ENCODE results near the gene GAS6.

DNA sequence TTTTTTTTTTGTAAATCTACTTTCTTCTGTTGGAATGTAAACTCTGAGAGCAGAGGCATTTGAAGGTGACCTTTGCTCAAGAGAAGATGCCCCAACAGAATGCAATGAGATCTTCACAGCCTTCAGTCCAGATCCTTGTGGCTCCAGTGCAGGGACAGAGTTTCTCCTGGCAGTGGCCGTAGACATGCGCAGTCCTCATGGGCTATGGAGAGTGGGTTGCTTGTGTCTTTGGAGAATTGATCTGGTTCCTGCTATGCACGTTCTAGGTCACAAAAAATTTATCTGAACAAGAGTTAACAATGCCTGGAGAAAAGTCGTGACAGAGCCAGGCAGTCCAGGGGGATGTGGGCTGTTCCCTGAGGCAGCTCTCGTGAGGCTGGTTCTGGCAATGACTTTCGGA is 74.7 kb downstream of the GAS6 start:
- TF ChIP-seq, protein P1, sequence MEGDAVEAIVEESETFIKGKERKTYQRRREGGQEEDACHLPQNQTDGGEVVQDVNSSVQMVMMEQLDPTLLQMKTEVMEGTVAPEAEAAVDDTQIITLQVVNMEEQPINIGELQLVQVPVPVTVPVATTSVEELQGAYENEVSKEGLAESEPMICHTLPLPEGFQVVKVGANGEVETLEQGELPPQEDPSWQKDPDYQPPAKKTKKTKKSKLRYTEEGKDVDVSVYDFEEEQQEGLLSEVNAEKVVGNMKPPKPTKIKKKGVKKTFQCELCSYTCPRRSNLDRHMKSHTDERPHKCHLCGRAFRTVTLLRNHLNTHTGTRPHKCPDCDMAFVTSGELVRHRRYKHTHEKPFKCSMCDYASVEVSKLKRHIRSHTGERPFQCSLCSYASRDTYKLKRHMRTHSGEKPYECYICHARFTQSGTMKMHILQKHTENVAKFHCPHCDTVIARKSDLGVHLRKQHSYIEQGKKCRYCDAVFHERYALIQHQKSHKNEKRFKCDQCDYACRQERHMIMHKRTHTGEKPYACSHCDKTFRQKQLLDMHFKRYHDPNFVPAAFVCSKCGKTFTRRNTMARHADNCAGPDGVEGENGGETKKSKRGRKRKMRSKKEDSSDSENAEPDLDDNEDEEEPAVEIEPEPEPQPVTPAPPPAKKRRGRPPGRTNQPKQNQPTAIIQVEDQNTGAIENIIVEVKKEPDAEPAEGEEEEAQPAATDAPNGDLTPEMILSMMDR (IDR thresholded peaks at IDR 0.05; ENCODE audit: low read length) = no peak
- TF ChIP-seq EZH2phosphoT487 (IDR thresholded peaks at IDR 0.05; ENCODE audit: low read length) = no peak
